ENCODE data around the gene TNFAIP2.

- TF ChIP-seq CTCF (IDR thresholded peaks at IDR 0.05), result no peak
- no peak for TF ChIP-seq POLR2A (IDR thresholded peaks at IDR 0.05)
These were observed 35.9 kb upstream of the TNFAIP2 start for GRCh38 chr14:103087343-103087835.
